ENCODE measurements around the gene MT1X.

DNA sequence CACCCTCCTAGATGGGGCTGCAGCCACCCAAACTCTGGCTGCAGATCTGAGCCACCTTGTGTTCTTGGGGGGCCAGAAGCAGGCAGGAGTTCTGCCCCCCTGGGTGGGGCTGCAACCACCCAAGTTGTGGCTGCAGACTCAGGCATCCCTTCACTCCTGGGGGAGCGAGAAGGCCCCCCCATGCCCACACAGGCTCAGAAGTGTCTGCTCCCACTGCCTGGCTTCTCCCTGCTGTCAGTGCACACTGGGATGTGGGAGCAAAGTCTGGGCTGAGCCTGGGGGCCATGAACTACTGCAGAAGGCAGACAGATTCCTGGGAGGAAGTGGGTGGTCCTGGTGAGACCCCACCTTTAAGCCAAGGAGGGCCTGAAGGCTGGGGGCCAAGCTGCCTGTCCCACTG is 13.0 kb downstream of the MT1X start:
- TF ChIP-seq, protein P1, sequence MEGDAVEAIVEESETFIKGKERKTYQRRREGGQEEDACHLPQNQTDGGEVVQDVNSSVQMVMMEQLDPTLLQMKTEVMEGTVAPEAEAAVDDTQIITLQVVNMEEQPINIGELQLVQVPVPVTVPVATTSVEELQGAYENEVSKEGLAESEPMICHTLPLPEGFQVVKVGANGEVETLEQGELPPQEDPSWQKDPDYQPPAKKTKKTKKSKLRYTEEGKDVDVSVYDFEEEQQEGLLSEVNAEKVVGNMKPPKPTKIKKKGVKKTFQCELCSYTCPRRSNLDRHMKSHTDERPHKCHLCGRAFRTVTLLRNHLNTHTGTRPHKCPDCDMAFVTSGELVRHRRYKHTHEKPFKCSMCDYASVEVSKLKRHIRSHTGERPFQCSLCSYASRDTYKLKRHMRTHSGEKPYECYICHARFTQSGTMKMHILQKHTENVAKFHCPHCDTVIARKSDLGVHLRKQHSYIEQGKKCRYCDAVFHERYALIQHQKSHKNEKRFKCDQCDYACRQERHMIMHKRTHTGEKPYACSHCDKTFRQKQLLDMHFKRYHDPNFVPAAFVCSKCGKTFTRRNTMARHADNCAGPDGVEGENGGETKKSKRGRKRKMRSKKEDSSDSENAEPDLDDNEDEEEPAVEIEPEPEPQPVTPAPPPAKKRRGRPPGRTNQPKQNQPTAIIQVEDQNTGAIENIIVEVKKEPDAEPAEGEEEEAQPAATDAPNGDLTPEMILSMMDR (IDR thresholded peaks at IDR 0.05) = no peak
- TF ChIP-seq POLR2A (IDR thresholded peaks at IDR 0.05) = no peak
